SK-N-DZ (cell line): ENCODE results near the gene FAM9B. TPM values are rescaled to one million over a fixed set of nuclear protein-coding genes. Genes with fewer than 3 reads are reported as not detected.
"Not testable (repeated sequence)": the region's sequence is repeated elsewhere in the genome, so short reads cannot be mapped to it uniquely, and the experiment has no call there.

ENCODE experiments used
- DNase-seq: peaks from one replicate; pipeline ENCODE4 v3.0.0-alpha.2; 2015; ENCODE audit warnings: low spot score
- polyA plus RNA-seq, 2 experiments: library from polyadenylated mRNA; depleted of rRNA; stranded (reverse); fragments of >200 nt; gene quantifications; 2 replicates each; pipeline ENCODE4 v1.2.3, GENCODE V29; 2014

FAM9B gene
- not detected in 2 replicates for polyA plus RNA-seq (2014; cell fraction: cytosol; rRNA removed)
- polyA plus RNA-seq (2014; cell fraction: nucleus; rRNA removed): not detected in 2 replicates

DNA sequence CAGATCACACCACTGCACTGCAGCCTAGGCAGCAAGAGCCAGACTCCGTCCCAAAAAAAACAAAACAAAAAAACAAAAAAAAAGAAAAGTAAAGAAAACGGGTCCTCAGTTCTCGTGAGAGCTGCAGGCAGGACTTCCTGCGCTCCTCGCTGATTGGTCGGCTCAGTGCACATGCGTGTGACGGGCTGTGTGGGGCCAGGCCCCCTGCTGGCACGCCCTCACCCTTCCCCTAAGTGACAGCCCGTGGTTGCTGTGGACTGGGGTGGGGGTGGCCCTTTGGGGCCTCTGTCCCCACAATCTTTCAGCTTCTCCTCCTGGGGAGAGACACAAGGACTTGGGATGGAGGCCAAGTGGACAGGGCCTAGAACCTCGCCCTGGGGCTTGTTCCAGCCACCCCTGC lies at the start of gene FAM9B:
Gene FAM9B, minus strand, starts transcription at position 139 of the 400 bp plus-strand sequence. CDS start 1,141 bp downstream, outside the sequence.
- DNase-seq: no peak

DNA sequence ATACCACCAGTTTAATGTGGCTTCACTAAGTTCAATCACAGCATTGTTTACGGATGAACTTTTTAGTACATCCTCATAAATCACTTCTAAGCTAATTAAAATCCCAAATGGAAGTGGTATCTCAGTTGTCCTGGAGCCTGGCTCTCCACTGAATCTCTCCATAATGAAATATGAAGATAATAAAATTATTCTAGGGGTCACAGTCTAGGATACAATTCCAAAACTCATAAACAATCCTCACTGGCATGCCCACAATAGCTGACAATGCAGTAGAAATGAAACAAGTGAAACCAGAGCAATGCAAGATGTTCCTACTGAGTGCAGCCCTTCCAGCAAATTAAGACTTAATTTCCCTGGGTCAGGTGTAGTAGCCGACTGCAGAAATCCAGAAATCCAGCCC lies 47.3 kb upstream of the FAM9B start:
- peak; percentile 58 for DNase-seq

- DNase-seq: no peak
Observed at GRCh38 chrX:9074326-9074725, 40.4 kb upstream of the FAM9B start.

DNA sequence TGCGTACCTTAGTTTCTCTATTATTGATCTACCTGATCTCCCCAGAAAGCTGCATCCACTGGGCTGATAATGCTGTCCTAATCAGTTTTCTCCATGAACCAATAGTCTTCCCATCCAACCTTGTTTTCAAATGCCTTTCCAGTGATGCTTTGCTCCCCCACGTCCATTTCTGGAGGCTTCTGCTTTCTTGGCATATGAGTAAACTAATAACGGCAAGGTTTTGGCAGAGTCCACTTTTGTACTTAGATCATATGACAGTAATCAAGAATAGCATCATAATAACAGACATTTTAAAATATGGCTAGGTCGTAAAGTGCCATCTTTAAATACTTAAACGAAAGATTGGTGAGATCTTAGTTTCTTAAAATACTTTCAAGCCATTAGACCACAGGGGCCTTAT lies 38.4 kb upstream of the FAM9B start:
- DNase-seq: no peak

DNA sequence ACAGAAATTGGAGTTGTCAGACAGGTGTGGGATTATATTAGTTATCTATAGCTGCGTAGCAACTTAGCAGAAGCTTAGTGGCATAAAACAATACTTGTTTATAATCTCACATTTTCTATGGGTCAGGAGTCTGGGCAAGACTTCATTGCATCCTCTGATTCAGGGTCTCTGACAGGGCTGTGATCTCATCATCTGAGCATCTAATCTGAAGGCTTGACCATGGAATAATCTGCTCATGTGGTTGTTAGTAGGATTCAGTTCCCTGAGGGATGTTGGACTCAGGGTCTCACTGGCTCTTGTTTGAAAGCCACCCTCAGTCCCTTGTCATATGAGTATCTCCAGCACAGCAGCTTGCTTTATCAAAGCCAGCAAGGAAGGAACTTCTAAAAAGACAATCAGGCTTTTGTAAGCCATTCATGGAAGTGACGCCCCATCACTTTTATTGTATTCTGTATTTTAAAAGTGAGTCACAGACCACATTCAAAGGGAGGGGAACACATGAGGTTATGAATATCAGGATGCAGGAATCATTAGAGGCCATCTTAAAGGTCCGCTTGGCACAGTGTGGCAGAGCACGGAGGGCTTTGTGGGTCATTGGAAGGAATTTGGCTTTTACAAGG lies 37.2 kb upstream of the FAM9B start:
- no peak for DNase-seq

DNA sequence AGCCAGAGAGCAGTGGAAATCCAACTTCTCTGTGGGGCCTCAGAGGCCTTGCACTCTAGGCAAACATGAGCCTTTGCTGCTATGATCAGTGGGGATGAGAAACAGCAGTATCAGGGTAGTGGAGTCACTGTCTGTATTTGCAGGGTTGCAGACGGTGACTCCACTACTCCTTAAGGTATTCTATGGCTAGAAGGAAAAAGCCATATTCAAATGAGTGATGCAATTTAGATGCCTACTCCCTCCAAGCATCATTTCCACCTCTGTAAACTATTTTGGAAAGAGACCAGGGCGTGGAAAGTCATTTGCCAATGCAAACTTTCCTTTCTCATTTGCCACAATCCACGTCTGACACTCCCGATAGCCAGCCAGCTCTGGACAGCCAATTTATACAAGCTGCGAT lies 35.6 kb upstream of the FAM9B start:
- no peak for DNase-seq

GRCh38 chrX:9064694-9065093 lies 30.8 kb upstream of the FAM9B start:
- no peak for DNase-seq

DNA sequence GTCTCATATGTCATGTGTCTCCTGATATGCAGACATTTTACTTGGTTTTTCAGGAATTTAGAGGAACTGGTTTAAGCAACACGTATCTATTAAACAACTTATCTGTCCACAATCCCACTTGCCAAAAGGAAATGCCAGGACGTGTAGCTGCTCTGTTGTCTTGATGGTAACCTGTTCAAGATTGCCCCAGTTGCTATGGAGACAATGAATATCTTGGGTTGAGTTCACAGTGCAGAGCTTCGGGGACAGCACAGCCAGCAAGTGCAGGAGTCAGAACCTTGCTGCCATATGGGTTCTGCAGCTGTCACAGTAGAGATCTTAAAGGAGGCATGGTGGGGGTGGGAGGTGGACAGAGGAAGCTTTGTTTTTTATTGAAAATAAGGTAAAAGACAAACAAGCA lies 28.7 kb upstream of the FAM9B start:
- DNase-seq: no peak

DNA sequence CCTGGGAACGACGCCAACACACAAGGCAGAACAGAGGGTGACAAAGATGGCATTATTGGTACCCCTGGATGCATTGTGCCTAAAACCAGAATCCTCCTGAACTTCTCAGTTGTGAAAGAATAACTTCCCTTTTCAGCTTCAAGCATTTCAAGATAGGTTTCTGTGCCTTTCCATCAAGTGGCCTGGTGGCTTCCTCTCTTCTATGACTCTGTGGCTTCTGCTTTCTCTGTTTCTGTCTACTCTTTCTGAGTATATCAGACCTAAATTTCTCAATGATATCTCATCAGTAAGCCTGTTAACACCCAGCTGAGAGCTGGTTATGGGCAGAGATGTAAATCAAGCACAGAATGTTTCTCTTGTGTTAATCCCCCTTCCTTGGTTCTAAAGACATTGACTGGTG lies 21.4 kb upstream of the FAM9B start:
- no peak for DNase-seq

DNA sequence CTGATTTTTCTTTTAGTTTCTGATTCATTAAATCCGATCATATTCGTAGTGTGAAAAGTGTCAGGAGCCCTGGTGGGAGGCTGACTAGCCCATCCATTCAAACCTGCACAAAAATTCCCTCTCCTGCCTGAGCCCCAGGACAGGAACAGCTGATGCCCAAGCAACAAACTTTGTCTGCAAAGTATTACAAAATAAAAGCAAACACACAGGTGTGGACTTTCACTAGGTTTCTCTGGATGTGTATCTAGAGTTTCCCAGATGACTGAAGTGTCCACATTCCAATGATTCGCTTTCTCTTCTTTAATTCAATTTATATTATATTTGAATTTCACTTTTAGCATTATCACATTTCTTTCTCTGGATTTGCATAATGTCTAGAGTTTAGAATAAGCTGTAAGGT lies 18.2 kb upstream of the FAM9B start:
- no peak for DNase-seq

DNA sequence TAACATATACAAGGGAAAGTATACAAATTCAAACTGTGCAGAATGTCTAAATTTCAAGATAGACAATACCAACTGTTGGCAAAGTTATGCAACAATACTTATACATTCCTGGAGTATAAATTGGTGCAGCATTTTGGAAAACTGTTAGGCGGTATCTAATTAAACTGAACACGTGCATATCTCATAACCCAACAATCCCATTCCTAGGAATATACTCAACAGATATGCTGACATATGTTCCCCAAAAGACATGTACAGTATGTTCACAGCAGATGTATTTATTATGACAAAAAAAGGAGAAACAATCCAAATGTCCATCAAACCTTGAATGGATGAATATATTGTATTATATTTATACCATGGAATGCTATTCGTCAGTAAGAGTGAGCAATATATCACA lies 16.4 kb upstream of the FAM9B start:
- DNase-seq: no peak

GRCh38 chrX:9048801-9049200 lies 14.9 kb upstream of the FAM9B start:
- no peak for DNase-seq

- DNase-seq: no peak
Observed at GRCh38 chrX:9038244-9038643, 4.3 kb upstream of the FAM9B start.

DNA sequence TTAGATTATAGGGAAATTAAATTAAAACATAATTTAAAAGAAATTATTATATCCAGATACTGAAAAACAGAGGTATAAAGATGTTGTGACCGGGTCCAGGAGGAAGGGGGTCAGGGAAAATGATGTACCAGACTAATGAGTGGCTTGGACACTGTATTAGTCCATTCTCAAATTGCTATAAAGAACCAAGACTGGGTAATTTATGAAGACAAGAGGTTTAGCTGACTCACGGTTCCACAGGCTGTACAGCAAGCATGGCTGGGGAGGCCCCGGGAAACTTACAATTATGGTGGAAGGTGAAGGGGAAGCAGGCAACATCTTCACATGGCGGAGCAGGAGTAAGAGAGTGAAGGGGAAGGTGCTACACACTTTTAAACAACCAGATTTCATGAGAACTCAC lies 3.4 kb upstream of the FAM9B start:
- DNase-seq: no peak

DNA sequence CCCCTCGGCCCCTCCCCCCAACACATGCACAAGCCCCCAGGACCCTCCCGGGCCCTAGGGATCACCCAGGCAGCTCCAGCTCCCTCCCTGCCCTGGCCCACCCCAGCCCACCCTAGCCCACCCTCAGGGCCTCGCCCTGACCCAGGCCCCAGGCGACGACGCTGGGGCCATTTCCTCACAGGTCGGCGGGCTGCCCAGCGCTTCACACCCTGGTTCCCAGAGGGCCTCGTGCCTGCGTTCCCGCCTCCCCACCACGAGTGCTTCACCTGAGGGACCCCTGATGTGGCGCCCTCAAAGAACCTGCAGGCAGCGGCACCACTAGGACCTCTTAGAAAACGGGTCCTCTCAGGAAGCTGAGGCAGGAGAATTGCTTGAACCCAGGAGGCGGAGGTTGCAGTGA lies 341 bp downstream of the FAM9B start:
- no peak for DNase-seq

DNA sequence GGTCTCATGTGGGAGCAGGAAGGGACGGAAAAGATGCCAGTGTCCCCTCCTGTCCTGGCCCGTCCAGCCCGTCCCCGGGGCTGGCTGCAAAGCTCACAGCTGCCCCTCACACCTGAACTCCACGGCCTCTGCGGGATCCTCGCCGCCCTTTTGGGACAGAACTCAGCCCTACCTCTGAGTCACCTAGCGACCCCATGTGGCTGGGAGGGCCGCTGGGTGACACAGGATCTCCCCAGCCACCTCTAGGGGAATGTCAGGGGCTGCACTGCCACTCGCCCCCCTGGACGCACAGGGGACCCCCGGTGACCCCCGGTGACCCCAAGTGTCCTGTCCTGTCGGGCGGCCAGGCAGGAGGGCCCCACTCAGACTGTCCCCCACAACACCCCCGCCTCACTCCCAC lies 748 bp downstream of the FAM9B start:
- no peak for DNase-seq

DNA sequence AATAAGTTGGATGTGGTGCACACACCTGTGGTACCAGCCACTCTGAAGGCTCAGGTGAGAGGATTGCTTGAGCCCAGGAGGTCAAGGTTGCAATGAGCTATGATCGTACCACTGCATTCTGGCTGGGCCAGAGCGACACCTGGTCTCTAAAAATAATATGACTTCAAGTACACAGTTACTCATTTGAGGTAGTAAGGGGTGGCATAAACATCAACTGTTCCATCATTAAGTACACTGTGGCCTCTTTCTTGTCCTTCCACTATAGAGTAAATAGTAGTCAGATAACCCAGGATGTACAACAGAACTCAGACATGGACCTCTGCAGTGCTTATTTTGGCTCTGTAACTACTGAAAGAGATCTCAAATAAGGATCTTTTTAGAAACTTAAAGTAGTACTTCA lies 10.6 kb downstream of the FAM9B start:
- no peak for DNase-seq

- DNase-seq: no peak
Observed at GRCh38 chrX:9019151-9019550, 14.8 kb downstream of the FAM9B start.

- not testable (repeated sequence) for DNase-seq
Observed at GRCh38 chrX:9018332-9018731, 15.6 kb downstream of the FAM9B start.

DNA sequence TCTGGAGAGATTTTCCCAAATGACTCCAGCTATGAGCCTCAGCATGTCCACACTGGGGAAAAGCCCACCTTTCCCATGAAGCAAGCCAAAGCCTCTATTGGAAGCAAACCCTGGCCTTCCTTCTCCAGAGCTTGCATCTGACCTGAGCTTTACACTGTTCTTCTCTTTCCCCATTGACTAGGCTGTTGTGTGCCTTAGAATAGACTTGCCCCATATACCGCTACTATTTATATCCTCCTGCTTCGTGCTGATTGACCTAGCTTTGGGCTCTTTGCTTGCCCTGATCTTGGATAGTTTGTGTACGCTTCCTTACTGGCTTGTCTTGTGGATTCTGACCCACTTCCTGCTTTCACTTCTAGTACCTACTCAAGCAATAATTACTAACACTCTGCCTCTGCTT lies 30.9 kb downstream of the FAM9B start:
- no peak for DNase-seq

DNA sequence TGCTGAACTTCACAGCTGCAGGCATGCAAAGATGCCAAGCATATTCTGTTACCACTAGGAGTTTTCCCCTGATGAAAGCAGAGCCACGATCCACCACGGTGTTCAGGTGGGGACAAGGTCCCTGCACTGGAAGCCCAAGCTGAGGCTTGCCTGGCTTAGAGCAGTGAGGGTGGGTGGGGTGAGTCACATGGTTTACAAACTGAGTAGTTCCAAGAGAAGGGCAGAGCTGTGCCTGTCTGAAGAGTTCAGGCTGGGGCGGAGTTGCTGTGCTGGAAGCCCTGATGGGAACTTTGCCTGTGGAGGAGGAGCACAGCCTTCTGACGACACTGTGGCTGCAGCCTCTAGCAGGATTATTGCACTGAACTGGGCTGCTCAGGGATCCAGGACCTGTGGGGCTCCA lies 45.5 kb downstream of the FAM9B start:
- DNase-seq: no peak

DNA sequence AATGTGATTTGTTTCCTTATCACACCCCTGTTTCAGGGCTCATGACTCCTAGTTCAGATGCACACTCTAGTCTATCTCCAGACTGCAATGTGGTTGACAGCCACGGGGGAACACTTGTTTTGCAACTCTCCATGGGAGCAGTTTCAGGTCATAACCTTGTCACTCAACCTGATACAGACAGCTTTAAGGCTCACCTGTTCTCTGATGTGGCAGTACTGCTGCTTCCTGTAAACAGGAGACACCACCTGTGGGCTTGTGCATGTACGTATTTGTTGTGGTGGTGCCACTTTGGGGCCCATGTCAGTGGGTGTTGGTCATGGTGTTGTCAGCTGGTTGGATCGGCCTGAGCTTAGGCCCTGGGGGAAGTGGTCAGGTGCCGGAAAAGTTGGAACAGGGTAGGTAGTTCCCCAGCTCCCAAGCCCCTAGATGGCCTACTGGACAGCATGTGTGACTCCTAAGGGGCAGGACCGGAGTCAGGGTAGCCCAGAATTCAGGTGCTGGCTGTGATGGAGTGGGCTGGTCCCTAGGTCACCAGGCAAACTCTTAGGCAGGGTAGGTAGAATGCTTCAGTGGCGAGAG lies 46.2 kb downstream of the FAM9B start:
- DNase-seq: no peak

DNA sequence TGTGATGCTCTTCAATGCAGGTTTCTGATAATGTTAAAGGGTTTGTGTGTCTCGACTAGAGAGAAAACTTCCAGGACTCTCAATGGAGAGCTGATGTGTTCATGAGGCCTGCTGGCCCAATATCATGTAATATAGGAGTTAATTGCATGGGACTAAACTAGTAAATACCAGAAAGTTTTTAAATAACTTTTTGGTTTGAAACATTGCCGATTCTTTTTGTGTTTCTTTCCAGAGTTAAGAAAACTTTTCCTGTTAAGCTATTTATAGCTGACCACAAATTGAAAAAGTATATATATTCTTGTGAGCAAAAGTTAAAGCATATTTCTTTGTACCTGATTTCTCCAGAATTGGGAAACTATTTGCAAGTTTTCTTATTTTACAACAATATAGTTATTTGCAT lies 49.7 kb downstream of the FAM9B start:
- no peak for DNase-seq

DNA sequence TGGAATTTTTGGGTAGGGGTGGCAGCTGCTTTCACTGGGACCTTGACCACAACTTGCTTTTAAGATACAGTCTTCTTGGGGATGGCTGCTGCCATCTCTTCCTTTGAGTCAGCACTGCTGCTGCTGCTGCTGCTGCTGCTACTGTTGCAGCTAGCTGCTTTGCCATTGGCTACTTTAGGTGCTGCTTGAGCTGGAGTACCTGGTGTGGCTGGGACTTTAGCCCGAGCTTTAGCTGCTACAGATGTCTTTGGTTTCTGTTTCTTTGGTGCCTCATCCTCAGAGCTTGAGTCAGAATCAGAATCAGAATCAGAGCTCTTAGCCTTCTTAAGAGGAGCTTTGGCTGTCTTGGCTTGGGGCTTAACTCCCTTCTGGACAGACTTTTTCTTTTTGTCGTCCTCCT lies 52.2 kb downstream of the FAM9B start:
- peak; percentile 27 for DNase-seq
